ENCODE measurements around the gene CA11.

The CA11 gene

GRCh38 chr19:48596679-48597465 is 49.1 kb downstream of the CA11 start:
- Histone ChIP-seq H3K9ac (ENCODE audit: low read length) (no peak overlapping the region; the same call in 1 of the 2 replicates), H3K36me3 (ENCODE audit: insufficient read depth, low read length) (no peaks in the 10 kb centered on the region; the same call in 1 of the 2 replicates), H3K4me2 (ENCODE audit: low read length) (peak overlapping the region; percentile 14; the same call in 1 of the 2 replicates), H4K20me1 (ENCODE audit: insufficient read depth, low read length) (no peaks in the 10 kb centered on the region), H3K4me3 (ENCODE audit: low read depth, low read length, poor library complexity, severe bottlenecking) (peak overlapping the region; percentile 30), H3K9me3 (ENCODE audit: low read length) (no peaks in the 10 kb centered on the region), H3K27me3 (ENCODE audit: insufficient read depth, low read length) (peaks cover 4% of the 10 kb centered on the region; the same call in 1 of the 2 replicates), H3K27ac (ENCODE audit: low read depth, low read length, poor library complexity, severe bottlenecking) (no peak overlapping the region), H3K9me2 (ENCODE audit: low read depth, low read length) (no peaks in the 10 kb centered on the region), H3K79me2 (ENCODE audit: insufficient read depth, low read length) (no peaks in the 10 kb centered on the region), H3F3A (ENCODE audit: insufficient read depth, low read length) (no peaks in the 10 kb centered on the region), H2AFZ (ENCODE audit: low read length) (no peak overlapping the region), H3K4me1 (ENCODE audit: insufficient read depth, low read length, severe bottlenecking) (peaks cover 9% of the 10 kb centered on the region)
- TF ChIP-seq EZH2 (IDR thresholded peaks at IDR 0.05; ENCODE audit: borderline replicate concordance, low read length) (no peak), CTCF (IDR thresholded peaks at IDR 0.05; ENCODE audit: low read length) (no peak)

GRCh38 chr19:48596237-48596636 is 49.8 kb downstream of the CA11 start:
- Histone ChIP-seq H2AFZ (ENCODE audit: low read length) (no peak overlapping the region), H3K9me2 (ENCODE audit: low read depth, low read length) (no peaks in the 10 kb centered on the region), H3K9ac (ENCODE audit: low read length) (no peak overlapping the region), H3K27me3 (ENCODE audit: insufficient read depth, low read length) (peaks cover 4% of the 10 kb centered on the region; the same call in 1 of the 2 replicates), H3K9me3 (ENCODE audit: low read length) (no peaks in the 10 kb centered on the region), H3K36me3 (ENCODE audit: insufficient read depth, low read length) (no peaks in the 10 kb centered on the region; the same call in 1 of the 2 replicates), H3K79me2 (ENCODE audit: insufficient read depth, low read length) (no peaks in the 10 kb centered on the region), H4K20me1 (ENCODE audit: insufficient read depth, low read length) (no peaks in the 10 kb centered on the region), H3F3A (ENCODE audit: insufficient read depth, low read length) (no peaks in the 10 kb centered on the region), H3K4me3 (ENCODE audit: low read depth, low read length, poor library complexity, severe bottlenecking) (no peak overlapping the region), H3K4me1 (ENCODE audit: insufficient read depth, low read length, severe bottlenecking) (peaks cover 9% of the 10 kb centered on the region), H3K27ac (ENCODE audit: low read depth, low read length, poor library complexity, severe bottlenecking) (no peak overlapping the region), H3K4me2 (ENCODE audit: low read length) (peak overlapping the region; percentile 14; the same call in 1 of the 2 replicates)
- TF ChIP-seq EZH2 (IDR thresholded peaks at IDR 0.05; ENCODE audit: borderline replicate concordance, low read length) (no peak), CTCF (IDR thresholded peaks at IDR 0.05; ENCODE audit: low read length) (no peak)

GRCh38 chr19:48595833-48596232 is 50.2 kb downstream of the CA11 start:
- no peaks in the 10 kb centered on the region; the same call in 1 of the 2 replicates for H3K36me3 ChIP-seq (ENCODE audit: insufficient read depth, low read length)
- peaks cover 9% of the 10 kb centered on the region for H3K4me1 ChIP-seq (ENCODE audit: insufficient read depth, low read length, severe bottlenecking)
- no peak overlapping the region for H2AFZ ChIP-seq (ENCODE audit: low read length)
- no peak overlapping the region for H3K27ac ChIP-seq (ENCODE audit: low read depth, low read length, poor library complexity, severe bottlenecking)
- TF ChIP-seq EZH2 (IDR thresholded peaks at IDR 0.05; ENCODE audit: borderline replicate concordance, low read length) = no peak
- TF ChIP-seq CTCF (IDR thresholded peaks at IDR 0.05; ENCODE audit: low read length) = no peak
- H3K27me3 ChIP-seq (ENCODE audit: insufficient read depth, low read length) = peaks cover 4% of the 10 kb centered on the region; the same call in 1 of the 2 replicates
- H3K4me2 ChIP-seq (ENCODE audit: low read length) = no peak overlapping the region
- no peaks in the 10 kb centered on the region for H3K9me2 ChIP-seq (ENCODE audit: low read depth, low read length)
- H4K20me1 ChIP-seq (ENCODE audit: insufficient read depth, low read length) = no peaks in the 10 kb centered on the region
- H3K79me2 ChIP-seq (ENCODE audit: insufficient read depth, low read length) = no peaks in the 10 kb centered on the region
- H3K9me3 ChIP-seq (ENCODE audit: low read length) = no peaks in the 10 kb centered on the region
- no peak overlapping the region for H3K9ac ChIP-seq (ENCODE audit: low read length)
- H3F3A ChIP-seq (ENCODE audit: insufficient read depth, low read length) = no peaks in the 10 kb centered on the region
- H3K4me3 ChIP-seq (ENCODE audit: low read depth, low read length, poor library complexity, severe bottlenecking) = no peak overlapping the region

Data from OCI-LY1 (cell line).